GM23338 (cell line): ENCODE data around the gene MYLK2. TPM values are rescaled to one million over a fixed set of nuclear protein-coding genes. Genes with fewer than 3 reads are reported as not detected.
A peak's percentile ranks its signal among the peaks of the same experiment; 100 is the strongest.

Experiments
- ATAC-seq: fragments of 200-7000 bp; cut with Tn5 transposase; 3 replicates; pipeline ENCODE4 v1.9.1; 2020
- DNase-seq: peaks from one replicate; pipeline ENCODE4 v3.0.0-alpha.2; 2015; ENCODE audit warnings: low spot score
- H2AFZ ChIP-seq: fragments of 200-600 bp; sonication (generic); 2 replicates; pipeline ENCODE4 v1.8.0; 2016; ENCODE audit warnings: antibody characterized with exemption, mild to moderate bottlenecking, moderate library complexity
- H3F3A ChIP-seq: fragments of 200-600 bp; sonication (generic); replicated peaks from 2 replicates; pipeline ENCODE4 v1.8.0; 2017; ENCODE audit warnings: antibody characterized with exemption, mixed run types, low read depth
- H3K27ac ChIP-seq: fragments of 200-600 bp; sonication (generic); 2 replicates; pipeline ENCODE4 v1.6.1; 2016; ENCODE audit warnings: low read depth
- H3K27me3 ChIP-seq: fragments of 200-600 bp; sonication (generic); 2 replicates; pipeline ENCODE4 v1.8.0; 2016; ENCODE audit warnings: mild to moderate bottlenecking, mixed run types, moderate library complexity; ENCODE audit not compliant: insufficient read depth
- H3K36me3 ChIP-seq: fragments of 200-600 bp; sonication (generic); 2 replicates; pipeline ENCODE4 v1.8.0; 2016; ENCODE audit warnings: mild to moderate bottlenecking; ENCODE audit not compliant: insufficient read depth
- H3K4me1 ChIP-seq: fragments of 200-600 bp; sonication (generic); 2 replicates; pipeline ENCODE4 v1.8.0; 2016; ENCODE audit warnings: mild to moderate bottlenecking, moderate library complexity; ENCODE audit not compliant: insufficient read depth
- H3K4me2 ChIP-seq: fragments of 200-600 bp; sonication (generic); 2 replicates; pipeline ENCODE4 v1.7.1; 2017; ENCODE audit warnings: mixed run types
- H3K4me3 ChIP-seq: fragments of 200-600 bp; sonication (generic); 2 replicates; pipeline ENCODE4 v1.6.1; 2016; ENCODE audit warnings: mixed run types
- H3K79me2 ChIP-seq: fragments of 200-600 bp; sonication (generic); replicated peaks from 2 replicates; pipeline ENCODE4 v1.8.0; 2017; ENCODE audit warnings: mild to moderate bottlenecking; ENCODE audit not compliant: insufficient read depth
- H3K9me2 ChIP-seq: fragments of 200-600 bp; sonication (generic); 2 replicates; pipeline ENCODE4 v1.8.0; 2017; ENCODE audit not compliant: insufficient read depth
- H4K20me1 ChIP-seq: fragments of 200-600 bp; sonication (generic); replicated peaks from 2 replicates; pipeline ENCODE4 v1.8.0; 2017; ENCODE audit warnings: mild to moderate bottlenecking; ENCODE audit not compliant: insufficient read depth
- H3K27ac Mint-ChIP-seq: 2 replicates; pipeline ENCODE4 v1.8.0; 2020; ENCODE audit warnings: inconsistent platforms, mild to moderate bottlenecking, moderate library complexity, mixed read lengths
- H3K27me3 Mint-ChIP-seq: 3 replicates; pipeline ENCODE4 v1.8.0; 2022; ENCODE audit warnings: low read depth, mild to moderate bottlenecking, moderate library complexity, mixed read lengths, inconsistent platforms; ENCODE audit not compliant: insufficient read depth, poor library complexity
- H3K36me3 Mint-ChIP-seq: 3 replicates; pipeline ENCODE4 v1.8.0; 2021; ENCODE audit warnings: low read depth, mild to moderate bottlenecking, inconsistent platforms, moderate library complexity, mixed read lengths
- H3K4me1 Mint-ChIP-seq: 3 replicates; pipeline ENCODE4 v1.8.0; 2020; ENCODE audit warnings: mild to moderate bottlenecking, inconsistent platforms, mixed read lengths
- H3K4me3 Mint-ChIP-seq: 3 replicates; pipeline ENCODE4 v1.8.0; 2021; ENCODE audit warnings: moderate library complexity, mild to moderate bottlenecking, inconsistent platforms, mixed read lengths
- H3K9me3 Mint-ChIP-seq: 3 replicates; pipeline ENCODE4 v1.8.0; 2020; ENCODE audit warnings: moderate library complexity, mild to moderate bottlenecking, inconsistent platforms, mixed read lengths
- CREB1 ChIP-seq: fragments of 250-450 bp; sonication (Bioruptor Pico); IDR thresholded peaks from 2 replicates; pipeline ENCODE4 v1.5.0; 2020; ENCODE audit warnings: low read depth, mild to moderate bottlenecking, moderate library complexity
- ETS1 ChIP-seq: IDR thresholded peaks from 2 replicates; pipeline ENCODE4 v1.6.1; 2016; ENCODE audit warnings: antibody characterized with exemption
- EZH2 ChIP-seq: fragments of 200-600 bp; sonication (generic); IDR thresholded peaks from one replicate; pipeline ENCODE4 v1.8.0; 2017; ENCODE audit warnings: antibody characterized with exemption, mild to moderate bottlenecking, low read depth; ENCODE audit not compliant: unreplicated experiment
- EZH2phosphoT487 ChIP-seq: fragments of 200-600 bp; sonication (generic); IDR thresholded peaks from one replicate; pipeline ENCODE4 v1.8.1; 2018; ENCODE audit warnings: antibody characterized with exemption; ENCODE audit not compliant: unreplicated experiment
- JUNB ChIP-seq: IDR thresholded peaks from one replicate; pipeline ENCODE4 v1.6.1; 2016; ENCODE audit warnings: antibody characterized with exemption; ENCODE audit not compliant: unreplicated experiment
- POLR2AphosphoS5 ChIP-seq: IDR thresholded peaks from 2 replicates; pipeline ENCODE4 v1.6.1; 2016; ENCODE audit warnings: antibody characterized with exemption, low read depth
- REST ChIP-seq: IDR thresholded peaks from one replicate; pipeline ENCODE4 v1.6.1; 2018; ENCODE audit warnings: antibody characterized with exemption; ENCODE audit not compliant: unreplicated experiment
- ZNF114 ChIP-seq: fragments of 250-450 bp; sonication (Bioruptor Pico); IDR thresholded peaks from 2 replicates; pipeline ENCODE4 v1.5.0; 2020; ENCODE audit warnings: mild to moderate bottlenecking, moderate library complexity
- ZNF331 ChIP-seq: fragments of 250-450 bp; sonication (Bioruptor Pico); IDR thresholded peaks from 2 replicates; pipeline ENCODE4 v1.5.0; 2020; ENCODE audit warnings: low read depth, mild to moderate bottlenecking, moderate library complexity
- ZNF462 ChIP-seq: fragments of 250-450 bp; sonication (Bioruptor Pico); IDR thresholded peaks from 2 replicates; pipeline ENCODE4 v1.5.0; 2020; ENCODE audit warnings: mild to moderate bottlenecking, moderate library complexity
- polyA plus RNA-seq: library from polyadenylated mRNA; unstranded; fragments of >200 nt; fragmentation: Nextera tagmentation; extraction: Ambion mirVana; gene quantifications from 2 replicates; pipeline ENCODE4 v1.2.1, GENCODE V29; 2016
- total RNA-seq: library from RNA; depleted of rRNA; stranded (reverse); fragments of >200 nt; shearing (Covaris generic); gene quantifications from 2 replicates; pipeline ENCODE4 v1.2.3, GENCODE V29; 2014

Gene MYLK2
- total and polyA plus RNA-seq, 2 experiments from 2014 or later = 0.21 to 0.28 TPM

- no peak for TF ChIP-seq ZNF462 (CRISPR knock-in tag)
Observed at GRCh38 chr20:31862157-31862470, 43.0 kb downstream of the MYLK2 start (continued).

- Mint-ChIP-seq H3K36me3 (no peaks in the 10 kb centered on the region; the same call in 2 of the 3 replicates), H3K9me3 (peaks cover 43% of the 10 kb centered on the region; the same call in 2 of the 3 replicates), H3K4me3 (peak overlapping the region; percentile 84), H3K27ac (no peak overlapping the region), H3K4me1 (peaks cover 11% of the 10 kb centered on the region; the same call in 2 of the 3 replicates), H3K27me3 (peaks cover 30% of the 10 kb centered on the region)
- Histone ChIP-seq H2AFZ (peak overlapping the region; percentile 72; the same call in 1 of the 2 replicates), H3F3A (peaks cover 26% of the 10 kb centered on the region), H3K27ac (no peak overlapping the region), H3K4me3 (peak overlapping the region; percentile 98), H3K79me2 (no peaks in the 10 kb centered on the region), H3K9me2 (no peaks in the 10 kb centered on the region), H3K4me1 (peaks cover 21% of the 10 kb centered on the region; the same call in 1 of the 2 replicates), H4K20me1 (no peaks in the 10 kb centered on the region; the same call in none of the 2 replicates), H3K4me2 (peak overlapping the region; percentile 100), H3K27me3 (peaks cover 50% of the 10 kb centered on the region), H3K36me3 (no peaks in the 10 kb centered on the region)
- ATAC-seq (no peak), DNase-seq (no peak)
- TF ChIP-seq JUNB (no peak), ZNF114 (CRISPR knock-in tag) (no peak), ETS1 (no peak), EZH2phosphoT487 (no peak), ZNF331 (no peak), EZH2 (no peak), CREB1 (CRISPR knock-in tag) (no peak), REST (no peak), POLR2AphosphoS5 (no peak)
Observed at GRCh38 chr20:31862506-31862905, 43.4 kb downstream of the MYLK2 start.
